ENCODE measurements around the gene ABCA5.
"Not testable (repeated sequence)": the region's sequence is repeated elsewhere in the genome, so short reads cannot be mapped to it uniquely, and the experiment has no call there.

Gene ABCA5

DNA sequence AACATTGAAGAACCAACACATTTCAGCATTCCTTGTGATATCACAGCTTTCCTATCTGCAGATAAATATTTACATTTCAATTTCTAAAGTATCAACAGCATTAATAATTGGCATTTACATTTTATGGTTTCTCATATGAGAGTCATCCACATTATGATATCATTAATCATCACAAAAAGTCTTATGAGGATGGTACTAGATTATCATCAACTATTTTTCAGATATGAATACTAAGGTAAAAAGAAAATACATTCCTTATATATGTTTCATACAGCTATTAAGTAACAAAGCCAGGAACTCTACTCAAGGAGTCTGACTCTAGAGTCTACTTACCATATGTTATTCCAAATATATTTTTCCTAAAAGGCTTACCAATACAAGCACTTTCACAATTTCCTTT lies 40.7 kb downstream of the ABCA5 start:
- no peak for DNase-seq (ENCODE audit: low read depth)
- TF ChIP-seq CTCF (IDR thresholded peaks at IDR 0.05; ENCODE audit: low read depth, low read length, missing control alignments) = no peak
- H3K4me3 ChIP-seq (ENCODE audit: low read depth, low read length) = no peak overlapping the region

- DNase-seq (ENCODE audit: low read depth) = no peak
- no peak overlapping the region for H3K4me3 ChIP-seq (ENCODE audit: low read depth, low read length)
- TF ChIP-seq CTCF (IDR thresholded peaks at IDR 0.05; ENCODE audit: low read depth, low read length, missing control alignments) = no peak
Observed at GRCh38 chr17:69284646-69285045, 42.3 kb downstream of the ABCA5 start.

DNA sequence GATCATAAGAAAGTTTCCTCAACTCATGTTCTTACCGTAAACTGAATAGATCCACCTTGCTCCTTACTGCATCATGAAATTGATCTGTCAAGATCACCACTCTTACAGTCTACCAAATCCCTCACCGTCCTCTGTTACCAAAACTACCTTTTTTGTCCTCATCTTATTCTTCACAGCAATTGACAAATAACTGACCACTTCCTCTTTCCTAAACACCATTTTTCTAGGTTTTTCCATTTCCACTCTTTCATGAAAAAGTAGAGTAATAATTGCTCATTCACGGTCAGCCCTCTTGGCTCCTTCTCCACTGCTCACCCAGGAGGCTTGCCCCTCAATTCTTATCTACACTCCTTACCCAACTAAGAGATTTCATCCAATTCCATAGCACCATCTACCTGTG lies 44.9 kb downstream of the ABCA5 start:
- TF ChIP-seq CTCF (IDR thresholded peaks at IDR 0.05; ENCODE audit: low read depth, low read length, missing control alignments) = no peak
- no peak for DNase-seq (ENCODE audit: low read depth)
- no peak overlapping the region for H3K4me3 ChIP-seq (ENCODE audit: low read depth, low read length)

- not testable (repeated sequence) for DNase-seq (ENCODE audit: low read depth); H3K4me3 ChIP-seq (ENCODE audit: low read depth, low read length)
Observed at GRCh38 chr17:69276279-69276678, 50.7 kb downstream of the ABCA5 start.

- TF ChIP-seq CTCF (IDR thresholded peaks at IDR 0.05; ENCODE audit: low read depth, low read length, missing control alignments) = no peak
- no peak for DNase-seq (ENCODE audit: low read depth)
- H3K4me3 ChIP-seq (ENCODE audit: low read depth, low read length) = no peak overlapping the region
Observed at GRCh38 chr17:69275751-69276150, 51.2 kb downstream of the ABCA5 start.

DNA sequence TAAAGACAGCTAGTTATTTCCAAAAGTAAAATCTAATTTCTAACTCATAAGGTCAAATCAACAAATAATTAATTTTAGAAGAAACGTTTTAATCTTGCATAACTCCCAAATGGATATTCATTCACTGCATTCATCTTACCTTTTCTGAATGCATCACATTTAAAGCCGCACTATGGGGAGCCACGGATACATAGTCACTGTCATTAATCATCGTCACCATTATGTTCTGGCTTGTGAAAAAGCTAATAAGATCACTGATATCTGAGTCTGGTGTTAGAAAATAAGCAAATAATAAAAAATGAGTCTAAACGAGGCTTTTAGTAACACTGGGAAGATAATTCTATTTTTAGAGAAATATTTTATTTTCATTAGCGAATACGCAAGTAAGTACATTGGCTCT lies 55.9 kb downstream of the ABCA5 start:
- DNase-seq (ENCODE audit: low read depth) = no peak
- TF ChIP-seq CTCF (IDR thresholded peaks at IDR 0.05; ENCODE audit: low read depth, low read length, missing control alignments) = no peak
- H3K4me3 ChIP-seq (ENCODE audit: low read depth, low read length) = no peak overlapping the region

- TF ChIP-seq CTCF (IDR thresholded peaks at IDR 0.05; ENCODE audit: low read depth, low read length, missing control alignments) = no peak
- H3K4me3 ChIP-seq (ENCODE audit: low read depth, low read length) = no peak overlapping the region
- DNase-seq (ENCODE audit: low read depth) = no peak
Observed at GRCh38 chr17:69269131-69269998, 57.6 kb downstream of the ABCA5 start.
